OCI-LY3 (cell line): ENCODE data around the gene IST1.

ENCODE experiments used
- CTCF ChIP-seq: fragments of 200-600, 300-600 bp; sonication (generic); IDR thresholded peaks from 2 replicates; pipeline ENCODE4 v1.5.1; 2014; ENCODE audit warnings: antibody characterized with exemption, low read length, low read depth
- EZH2phosphoT487 ChIP-seq: fragments of 200-600 bp; shearing (Covaris generic); IDR thresholded peaks from 2 replicates; pipeline ENCODE4 v1.6.1; 2018; ENCODE audit warnings: antibody characterized with exemption, mixed run types, low read depth

- TF ChIP-seq CTCF (no peak), EZH2phosphoT487 (no peak)
Measured at GRCh38 chr16:71916397-71916920, 21.1 kb downstream of the IST1 start.
